Erythroblast (primary cell): ENCODE measurements around the gene APPBP2.

Experiments
- GATA1 ChIP-seq: IDR thresholded peaks from 2 replicates; pipeline ENCODE4 v1.6.1; 2011; ENCODE audit warnings: low read depth, mild to moderate bottlenecking, control low read depth, low read length, moderate library complexity
- POLR2A ChIP-seq: IDR thresholded peaks from 2 replicates; pipeline ENCODE4 v1.6.1; 2011; ENCODE audit warnings: mild to moderate bottlenecking, low read length

DNA sequence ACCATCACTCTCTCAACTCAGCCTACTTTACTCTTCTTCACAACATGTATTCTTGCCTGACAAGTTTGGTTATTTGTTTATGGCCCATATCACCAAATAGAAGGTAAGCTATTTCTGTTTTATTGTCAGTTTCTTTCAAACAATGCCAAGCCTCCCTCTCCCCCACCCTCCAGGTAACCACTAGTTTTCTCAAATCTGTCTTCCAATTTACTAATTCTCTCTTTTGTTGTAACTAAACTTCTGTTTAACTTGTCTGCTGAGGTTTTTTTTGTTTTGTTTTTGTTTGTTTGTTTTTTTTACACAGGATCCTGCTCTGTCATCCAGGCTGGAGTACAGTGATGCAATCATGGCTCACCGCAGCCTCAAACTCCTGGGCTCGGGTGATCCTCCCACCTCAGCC, 68.9 kb downstream of the APPBP2 start:
- TF ChIP-seq POLR2A (no peak), GATA1 (no peak)
